ENCODE measurements around the gene CUTA. TPM values are rescaled to one million over a fixed set of nuclear protein-coding genes. Genes with fewer than 3 reads are reported as not detected.
"Not testable (repeated sequence)": the region's sequence is repeated elsewhere in the genome, so short reads cannot be mapped to it uniquely, and the experiment has no call there.

Gene CUTA
- polyA plus RNA-seq, 1 donor, result 123 TPM

DNA sequence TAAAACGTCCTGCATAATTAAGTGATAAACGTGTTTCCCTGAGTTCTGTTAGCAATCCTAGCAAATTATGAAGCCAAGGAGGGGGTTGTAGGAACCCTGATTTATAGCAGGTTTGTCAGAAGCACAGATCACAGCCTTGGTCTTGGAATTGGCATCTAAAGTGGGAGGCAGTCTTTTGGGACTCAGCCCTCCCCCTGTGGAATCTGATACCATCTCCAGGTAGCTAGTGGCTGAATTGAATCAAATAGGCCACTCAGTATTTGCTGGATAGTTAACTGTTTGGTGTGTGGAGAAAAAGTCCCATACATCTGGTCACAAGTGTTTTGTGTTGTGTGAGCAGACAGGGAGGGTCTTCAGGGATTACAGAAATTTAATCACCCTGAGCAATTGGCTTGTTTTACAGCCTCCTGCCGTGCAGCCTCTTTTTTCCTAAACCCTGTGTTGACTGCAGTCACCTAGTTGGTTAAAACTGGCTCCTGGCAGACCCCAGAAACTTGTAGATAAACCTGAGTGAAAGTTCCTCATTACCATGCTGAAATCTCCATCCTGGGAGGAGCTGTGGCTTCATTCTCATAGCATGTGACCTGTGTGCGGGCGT is 45.3 kb downstream of the CUTA start:
- DNase-seq (ENCODE audit: low read depth), result no peak

DNA sequence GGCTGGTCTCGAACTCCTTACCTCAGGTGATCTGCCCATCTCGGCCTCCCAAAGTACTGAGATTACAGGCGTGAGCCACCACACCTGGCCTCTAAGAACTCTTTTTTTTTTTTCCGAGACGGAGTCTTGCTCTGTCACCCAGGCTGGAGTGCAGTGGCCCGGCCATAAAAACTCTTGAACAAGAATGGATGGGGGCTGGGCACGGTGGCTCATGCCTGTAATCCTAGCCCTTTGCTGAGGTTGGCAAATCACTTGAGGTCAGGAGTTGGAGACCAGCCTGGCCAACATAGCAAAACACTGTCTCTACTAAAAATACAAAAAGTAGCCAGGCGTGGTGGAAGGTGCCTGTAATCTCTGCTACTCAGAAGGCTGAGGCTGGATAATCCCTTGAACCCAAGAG is 46.0 kb downstream of the CUTA start:
- DNase-seq (ENCODE audit: low read depth), result not testable (repeated sequence)

- DNase-seq (ENCODE audit: low read depth), result not testable (repeated sequence)
Observed at GRCh38 chr6:33367715-33368025, 50.2 kb downstream of the CUTA start.

- DNase-seq (ENCODE audit: low read depth), result no peak
Observed at GRCh38 chr6:33367009-33367714, 50.7 kb downstream of the CUTA start.

Other genes starting within 250 kb of the CUTA start
- gene COL11A2, start 225.6 kb downstream of the CUTA start, polyA plus RNA-seq (ENCODE audit: insufficient read length), result 41.7 TPM
- gene RXRB, start 217.4 kb downstream of the CUTA start, polyA plus RNA-seq (ENCODE audit: insufficient read length), result 40.7 TPM
- gene SLC39A7, start 217.2 kb downstream of the CUTA start, polyA plus RNA-seq (ENCODE audit: insufficient read length), result 75.0 TPM
- 11.6 TPM for gene HSD17B8, start 213.5 kb downstream of the CUTA start, polyA plus RNA-seq (ENCODE audit: insufficient read length)
- 29.4 TPM for gene RING1, start 209.6 kb downstream of the CUTA start, polyA plus RNA-seq (ENCODE audit: insufficient read length)
- 45.3 TPM for gene VPS52, start 146.2 kb downstream of the CUTA start, polyA plus RNA-seq (ENCODE audit: insufficient read length)
- 4,951 TPM for gene RPS18, start 146.0 kb downstream of the CUTA start, polyA plus RNA-seq (ENCODE audit: insufficient read length)
- gene B3GALT4, start 141.0 kb downstream of the CUTA start, polyA plus RNA-seq (ENCODE audit: insufficient read length), result 1.6 TPM
- 52.7 TPM for gene WDR46, start 128.9 kb downstream of the CUTA start, polyA plus RNA-seq (ENCODE audit: insufficient read length)
- 43.7 TPM for gene PFDN6, start 128.5 kb downstream of the CUTA start, polyA plus RNA-seq (ENCODE audit: insufficient read length)
- 54.4 TPM for gene RGL2, start 119.2 kb downstream of the CUTA start, polyA plus RNA-seq (ENCODE audit: insufficient read length)
- 20.3 TPM for gene TAPBP, start 104.0 kb downstream of the CUTA start, polyA plus RNA-seq (ENCODE audit: insufficient read length)
- 13.4 TPM for gene ZBTB22, start 100.4 kb downstream of the CUTA start, polyA plus RNA-seq (ENCODE audit: insufficient read length)
- 29.5 TPM for gene DAXX, start 95.1 kb downstream of the CUTA start, polyA plus RNA-seq (ENCODE audit: insufficient read length)
- gene KIFC1, start 26.3 kb downstream of the CUTA start, polyA plus RNA-seq (ENCODE audit: insufficient read length), result 18.0 TPM
- gene PHF1, start 7.1 kb downstream of the CUTA start, polyA plus RNA-seq (ENCODE audit: insufficient read length), result 48.4 TPM
- gene SYNGAP1, start 2.0 kb upstream of the CUTA start, polyA plus RNA-seq (ENCODE audit: insufficient read length), result 28.1 TPM
- gene ZBTB9, start 36.5 kb upstream of the CUTA start, polyA plus RNA-seq (ENCODE audit: insufficient read length), result 5.8 TPM
- gene BAK1, start 162.2 kb upstream of the CUTA start, polyA plus RNA-seq (ENCODE audit: insufficient read length), result 17.9 TPM
- gene ITPR3, start 203.2 kb upstream of the CUTA start, polyA plus RNA-seq (ENCODE audit: insufficient read length), result 6.8 TPM